Left lung (tissue), 10 donors: ENCODE measurements around the gene CAB39L. TPM values are rescaled to one million over a fixed set of nuclear protein-coding genes. Genes with fewer than 3 reads are reported as not detected.
A peak's percentile ranks its signal among the peaks of the same experiment; 100 is the strongest.

ENCODE experiments used
- ATAC-seq: fragments of 200-7000 bp; cut with Tn5 transposase; one replicate; pipeline ENCODE4 v1.9.1; 2020; ENCODE audit warnings: moderate library complexity
- DNase-seq, 4 donors: peaks; one replicate each; pipeline ENCODE4 v3.0.0-alpha.2; 2013 to 2020
- H3K27ac ChIP-seq, 2 donors: fragments of 200-600 bp; sonication (generic) in 1 of 2; one replicate each; pipeline versions ENCODE4 v1.5.0 to v1.8.0; 2020 to 2021
- H3K27me3 ChIP-seq, 2 donors: fragments of 200-600 bp; sonication (generic) in 1 of 2; one replicate each; pipeline versions ENCODE4 v1.5.0 to v1.8.0; 2020 to 2021
- H3K36me3 ChIP-seq, 2 donors: fragments of 200-600 bp; sonication (generic) in 1 of 2; one replicate each; pipeline versions ENCODE4 v1.5.0 to v1.8.0; 2020 to 2021
- H3K4me1 ChIP-seq, 2 donors: fragments of 200-600 bp; one replicate each; pipeline ENCODE4 v1.8.0; 2021
- H3K4me3 ChIP-seq, 2 donors: fragments of 200-600 bp; sonication (generic) in 1 of 2; one replicate each; pipeline versions ENCODE4 v1.5.0 to v1.8.0; 2020 to 2021; ENCODE audit warnings: mild to moderate bottlenecking in 1 of 2
- H3K9me3 ChIP-seq, 2 donors: fragments of 200-600 bp; sonication (generic) in 1 of 2; one replicate each; pipeline versions ENCODE4 v1.5.0 to v1.8.0; 2020 to 2021
- CTCF ChIP-seq, 2 donors: fragments of 200-600 bp; sonication (generic) in 1 of 2; IDR thresholded peaks; one replicate each; pipeline versions ENCODE4 v1.5.0 to v1.8.0; 2021; ENCODE audit warnings: antibody characterized with exemption in 2 of 2
- intact Hi-C, 2 donors: fragments of 100-400 bp; cut with DNase I; formaldehyde crosslinking; loops; one replicate each; pipeline versions ENCODE4 v1.11.2 to v1.14.2; 2022
- polyA plus RNA-seq, 6 donors: library from polyadenylated mRNA; unstranded; fragments of 120-200 nt; gene quantifications; one replicate each; pipeline ENCODE4 v1.2.1, GENCODE V29; 2013; ENCODE audit not compliant: insufficient read length in 6 of 6
- total RNA-seq, 2 donors: library from RNA; stranded (reverse); fragmentation: NEBNext Ultra II Directional; extraction: Animal tissue kit (Norgen Biotek cat#: 25700); gene quantifications; one replicate each; pipeline ENCODE4 v1.2.1, GENCODE V29; 2021
- donor health status: DM: no; HTN: yes; CAD: no.
- donor health status: DM: no; HTN: no; CAD: no.

Gene CAB39L
- total and polyA plus RNA-seq, 8 donors = 8.6 to 12.8 (median 10.1) TPM

GRCh38 chr13:49304763-49305700 lies 138.8 kb downstream of the CAB39L start:
- H3K27ac ChIP-seq = no peak overlapping the region
- TF ChIP-seq CTCF (IDR thresholded peaks at IDR 0.05) = no peak
- peaks cover 4 to 23% of the 10 kb centered on the region in 2 donors for H3K4me1 ChIP-seq
- H3K4me3 ChIP-seq = no peak overlapping the region
- DNase-seq (no peak), ATAC-seq (peak; percentile 11)
- no peaks in the 10 kb centered on the region for H3K36me3 ChIP-seq
- H3K9me3 ChIP-seq = no peaks in the 10 kb centered on the region
- H3K27me3 ChIP-seq = no peaks in the 10 kb centered on the region
- intact Hi-C loops = loop anchor here in 1 of 2 donors (5.0 kb wide), 1 partner anchor 132 kb away; no protein-coding TSS in a partner anchor

- ATAC-seq = no peak
- H3K9me3 ChIP-seq = no peaks in the 10 kb centered on the region
- no peak for TF ChIP-seq CTCF (IDR thresholded peaks at IDR 0.05)
- DNase-seq = peak in 1 of 4 donors; percentile 73
- H3K27ac ChIP-seq = no peak overlapping the region
- no peak overlapping the region for H3K4me3 ChIP-seq
- H3K4me1 ChIP-seq = peaks cover 4 to 23% of the 10 kb centered on the region in 2 donors
- intact Hi-C loops = no loop called here
- no peaks in the 10 kb centered on the region for H3K27me3 ChIP-seq
- no peaks in the 10 kb centered on the region for H3K36me3 ChIP-seq
Observed at GRCh38 chr13:49304356-49304755, 139.5 kb downstream of the CAB39L start.

GRCh38 chr13:49303533-49304252 lies 140.2 kb downstream of the CAB39L start:
- no peaks in the 10 kb centered on the region for H3K27me3 ChIP-seq
- no peaks in the 10 kb centered on the region for H3K36me3 ChIP-seq
- no peaks in the 10 kb centered on the region for H3K9me3 ChIP-seq
- ATAC-seq = no peak
- TF ChIP-seq CTCF (IDR thresholded peaks at IDR 0.05) = no peak
- H3K27ac ChIP-seq = peak overlapping the region in 1 of 2 donors; percentile 33
- no peak for DNase-seq
- H3K4me1 ChIP-seq = peaks cover 4 to 23% of the 10 kb centered on the region in 2 donors
- intact Hi-C loops = no loop called here
- H3K4me3 ChIP-seq = no peak overlapping the region

- TF ChIP-seq CTCF (IDR thresholded peaks at IDR 0.05) = no peak
- intact Hi-C loops = no loop called here
- H3K4me1 ChIP-seq = peaks cover 4 to 19% of the 10 kb centered on the region in 2 donors
- no peaks in the 10 kb centered on the region for H3K27me3 ChIP-seq
- ATAC-seq = no peak
- no peaks in the 10 kb centered on the region for H3K9me3 ChIP-seq
- peak in 1 of 4 donors; percentile 73 for DNase-seq
- no peaks in the 10 kb centered on the region for H3K36me3 ChIP-seq
- H3K4me3 ChIP-seq = no peak overlapping the region
- no peak overlapping the region for H3K27ac ChIP-seq
Observed at GRCh38 chr13:49302817-49303216, 141.0 kb downstream of the CAB39L start.

GRCh38 chr13:49302222-49302621 lies 141.6 kb downstream of the CAB39L start:
- peaks cover 3 to 15% of the 10 kb centered on the region in 2 donors for H3K4me1 ChIP-seq
- H3K36me3 ChIP-seq = peaks cover 0 to 2% of the 10 kb centered on the region in 2 donors
- ATAC-seq = no peak
- intact Hi-C loops = no loop called here
- no peak for TF ChIP-seq CTCF (IDR thresholded peaks at IDR 0.05)
- no peaks in the 10 kb centered on the region for H3K9me3 ChIP-seq
- H3K27ac ChIP-seq = no peak overlapping the region
- H3K27me3 ChIP-seq = no peaks in the 10 kb centered on the region
- no peak for DNase-seq
- no peak overlapping the region for H3K4me3 ChIP-seq
